ENCODE data around the gene NBDY. TPM values are rescaled to one million over a fixed set of nuclear protein-coding genes. Genes with fewer than 3 reads are reported as not detected.

Gene NBDY
- total and polyA plus RNA-seq, 2 of the 13 experiments (the other 11 are each of a cell fraction or from before 2014, with no cell fraction given), result 1.4 to 1.7 TPM

GRCh38 chrX:56785442-56785841 lies 56.4 kb downstream of the NBDY start:
- 47% methylated on average over 3 of the region's 7 CpGs for WGBS (ENCODE audit: low lambda C conversion rate)
- ChIA-PET POLR2A (no interaction called here), CTCF (ENCODE audit: low intra/inter-chr PET ratio, low total read pairs) (no interaction called here)
- Histone ChIP-seq H3K4me3 (replicated peaks in 1 of 3; ENCODE audit: insufficient read depth in 1 of 3, low read depth in 2 of 3, low read length in 3 of 3) (no peak overlapping the region), H3K4me1 (ENCODE audit: insufficient read depth, low read length) (peaks cover 28% of the 10 kb centered on the region), H3K79me2 (ENCODE audit: insufficient read depth, low read length) (no peaks in the 10 kb centered on the region), H3K27ac (ENCODE audit: extremely low read length, insufficient read depth, low read length) (no peak overlapping the region), H3K4me2 (ENCODE audit: low read depth, low read length) (no peak overlapping the region), H2AFZ (ENCODE audit: low read length) (no peak overlapping the region), H3K9ac (ENCODE audit: insufficient read depth, low read depth, low read length) (no peak overlapping the region), H3K36me3 (replicated peaks in 1 of 2; ENCODE audit: control insufficient read depth in 1 of 2, insufficient read depth in 2 of 2, low read length in 2 of 2) (no peaks in the 10 kb centered on the region), H3K9me3 (ENCODE audit: low read length) (no peaks in the 10 kb centered on the region), H4K20me1 (ENCODE audit: insufficient read depth, low read length) (no peaks in the 10 kb centered on the region), H3K27me3 (ENCODE audit: control insufficient read depth in 1 of 2, insufficient read depth in 2 of 2, low read length in 2 of 2) (no peaks in the 10 kb centered on the region)
- no peak for TF ChIP-seq ZFX (CRISPR knock-in tag; IDR thresholded peaks at IDR 0.05; ENCODE audit: low read depth)
- TF ChIP-seq ZNF232 (CRISPR knock-in tag; IDR thresholded peaks at IDR 0.05; ENCODE audit: borderline replicate concordance), result no peak
- BruUV-seq (replicated peaks), result no TSS peak
- DNase-seq (ENCODE audit: low spot score) (no peak), FAIRE-seq (no peak), ATAC-seq (peak; percentile 22; the same call in 1 of the 3 replicates)
- in situ Hi-C loops (cut with HindIII; ENCODE audit: extremely low pct_ligation_motif_present, low pct_unique_long_range_greater_than_20kb), result no loop called here
- intact Hi-C loops (cut with micrococcal nuclease; ENCODE audit: unreplicated experiment), result no loop called here

DNA sequence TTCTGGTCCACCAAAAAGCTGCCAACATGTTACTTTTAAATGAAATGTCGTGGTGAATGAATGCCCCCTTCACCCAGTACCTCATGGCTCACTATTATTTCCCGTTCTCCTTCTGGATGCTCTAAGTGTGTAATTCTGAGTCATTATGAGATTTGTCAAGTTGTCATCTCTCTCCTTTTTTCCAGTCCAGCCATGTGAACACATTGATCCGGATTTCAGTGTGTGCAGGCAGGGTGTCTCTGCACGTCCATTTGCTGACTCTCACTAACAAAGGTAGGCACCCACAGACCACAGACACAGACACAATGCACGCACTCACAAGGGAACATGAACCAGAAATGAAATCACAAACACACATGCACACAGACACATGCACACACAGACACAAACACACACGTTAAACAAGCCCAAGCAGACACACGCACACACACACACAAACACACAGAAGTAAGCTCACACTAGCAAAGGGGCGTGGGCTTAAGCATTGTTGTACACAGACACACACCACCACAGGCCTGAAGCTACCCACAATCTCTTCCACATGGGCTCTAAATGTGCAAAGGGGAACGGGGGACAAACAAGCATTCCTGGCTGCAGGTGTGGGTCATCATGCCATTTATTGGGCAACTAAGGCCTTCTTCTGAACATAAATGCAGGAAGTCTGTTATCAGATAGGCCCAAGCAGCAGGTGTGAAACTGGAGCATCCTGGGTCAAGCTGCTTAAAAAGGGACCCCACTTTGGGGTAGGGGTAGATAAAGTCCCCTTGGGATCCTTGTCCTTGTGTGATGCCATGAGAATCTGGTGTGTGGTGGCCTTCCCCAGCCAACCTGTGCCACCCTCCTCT lies 58.1 kb downstream of the NBDY start:
- H4K20me1 ChIP-seq (ENCODE audit: insufficient read depth, low read length), result no peaks in the 10 kb centered on the region
- H3K27ac ChIP-seq (ENCODE audit: extremely low read length, insufficient read depth, low read length), result no peak overlapping the region
- no peak for DNase-seq (ENCODE audit: low spot score)
- no TSS peak for BruUV-seq (replicated peaks)
- WGBS (ENCODE audit: low lambda C conversion rate), result 79% methylated on average over 7 of the region's 9 CpGs
- H3K9ac ChIP-seq (ENCODE audit: insufficient read depth, low read depth, low read length), result no peak overlapping the region
- ATAC-seq, result no peak
- no peaks in the 10 kb centered on the region for H3K9me3 ChIP-seq (ENCODE audit: low read length)
- no peak overlapping the region for H2AFZ ChIP-seq (ENCODE audit: low read length)
- H3K4me1 ChIP-seq (ENCODE audit: insufficient read depth, low read length), result peaks cover 19% of the 10 kb centered on the region
- no peak for FAIRE-seq
- no peaks in the 10 kb centered on the region for H3K27me3 ChIP-seq (ENCODE audit: control insufficient read depth in 1 of 2, insufficient read depth in 2 of 2, low read length in 2 of 2)
- TF ChIP-seq ESRRA (CRISPR knock-in tag; IDR thresholded peaks at IDR 0.05; ENCODE audit: low read depth) (no peak), ARNT (IDR thresholded peaks at IDR 0.05) (no peak)
- in situ Hi-C loops (cut with HindIII; ENCODE audit: extremely low pct_ligation_motif_present, low pct_unique_long_range_greater_than_20kb) (no loop called here), intact Hi-C loops (cut with micrococcal nuclease; ENCODE audit: unreplicated experiment) (no loop called here)
- H3K4me3 ChIP-seq (replicated peaks in 1 of 3; ENCODE audit: insufficient read depth in 1 of 3, low read depth in 2 of 3, low read length in 3 of 3), result no peak overlapping the region
- H3K79me2 ChIP-seq (ENCODE audit: insufficient read depth, low read length), result no peaks in the 10 kb centered on the region
- no peak overlapping the region for H3K4me2 ChIP-seq (ENCODE audit: low read depth, low read length)
- H3K36me3 ChIP-seq (replicated peaks in 1 of 2; ENCODE audit: control insufficient read depth in 1 of 2, insufficient read depth in 2 of 2, low read length in 2 of 2), result no peaks in the 10 kb centered on the region
- CTCF ChIA-PET (ENCODE audit: low intra/inter-chr PET ratio, low total read pairs), result no interaction called here
- POLR2A ChIA-PET, result no interaction called here
